GM23338 (cell line): ENCODE measurements around the gene MYLK.

Experiments
- CREB1 ChIP-seq: fragments of 250-450 bp; sonication (Bioruptor Pico); IDR thresholded peaks from 2 replicates; pipeline ENCODE4 v1.5.0; 2020; ENCODE audit warnings: low read depth, mild to moderate bottlenecking, moderate library complexity
- EZH2 ChIP-seq: fragments of 200-600 bp; sonication (generic); IDR thresholded peaks from one replicate; pipeline ENCODE4 v1.8.0; 2017; ENCODE audit warnings: antibody characterized with exemption, mild to moderate bottlenecking, low read depth; ENCODE audit not compliant: unreplicated experiment
- EZH2phosphoT487 ChIP-seq: fragments of 200-600 bp; sonication (generic); IDR thresholded peaks from one replicate; pipeline ENCODE4 v1.8.1; 2018; ENCODE audit warnings: antibody characterized with exemption; ENCODE audit not compliant: unreplicated experiment
- JUNB ChIP-seq: IDR thresholded peaks from one replicate; pipeline ENCODE4 v1.6.1; 2016; ENCODE audit warnings: antibody characterized with exemption; ENCODE audit not compliant: unreplicated experiment
- POLR2AphosphoS5 ChIP-seq: IDR thresholded peaks from 2 replicates; pipeline ENCODE4 v1.6.1; 2016; ENCODE audit warnings: antibody characterized with exemption, low read depth
- STAT1 ChIP-seq: IDR thresholded peaks from one replicate; pipeline ENCODE4 v1.6.1; 2016; ENCODE audit warnings: antibody characterized with exemption; ENCODE audit not compliant: unreplicated experiment
- ZNF114 ChIP-seq: fragments of 250-450 bp; sonication (Bioruptor Pico); IDR thresholded peaks from 2 replicates; pipeline ENCODE4 v1.5.0; 2020; ENCODE audit warnings: mild to moderate bottlenecking, moderate library complexity
- ZNF331 ChIP-seq: fragments of 250-450 bp; sonication (Bioruptor Pico); IDR thresholded peaks from 2 replicates; pipeline ENCODE4 v1.5.0; 2020; ENCODE audit warnings: low read depth, mild to moderate bottlenecking, moderate library complexity
- TF ChIP-seq, protein P1 (sequence below), 2 experiments: fragments of 200-600 bp in 1 of 2; sonication (generic) in 1 of 2; conservative IDR thresholded peaks; 2 replicates each; pipeline versions ENCODE4 v1.5.1 to v1.6.1; 2016 to 2017; ENCODE audit warnings: antibody characterized with exemption in 2 of 2, low read depth in 2 of 2, mild to moderate bottlenecking in 2 of 2, moderate library complexity in 1 of 2
- TF ChIP-seq, protein P2 (sequence below): IDR thresholded peaks from one replicate; pipeline ENCODE4 v1.6.1; 2018; ENCODE audit warnings: antibody characterized with exemption; ENCODE audit not compliant: unreplicated experiment
- TF ChIP-seq, protein P3 (sequence below): IDR thresholded peaks from 2 replicates; pipeline ENCODE4 v1.6.1; 2016; ENCODE audit warnings: antibody characterized with exemption
- TF ChIP-seq, protein P4 (sequence below): fragments of 250-450 bp; sonication (Bioruptor Pico); IDR thresholded peaks from 2 replicates; pipeline ENCODE4 v1.5.0; 2020; ENCODE audit warnings: mild to moderate bottlenecking, moderate library complexity

DNA sequence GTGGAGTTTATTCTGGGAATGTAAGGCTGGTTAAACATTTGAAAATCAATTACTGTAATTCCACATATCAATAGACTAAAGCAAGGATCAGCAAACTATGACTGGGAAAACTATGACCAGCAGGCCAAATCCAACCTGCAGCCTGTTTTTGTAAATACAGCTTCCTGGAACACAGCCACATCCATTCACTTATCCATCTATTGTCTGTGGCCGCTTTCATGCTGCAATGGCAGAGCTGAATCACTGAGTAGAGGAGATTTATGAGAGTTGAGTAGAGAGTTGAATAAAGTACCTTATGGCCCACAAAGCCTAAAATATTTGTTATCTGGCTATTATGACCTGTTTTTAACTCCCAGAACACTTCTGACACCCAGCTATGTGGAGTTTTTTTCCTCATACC, 12.2 kb downstream of the MYLK start:
- TF ChIP-seq, protein P1, sequence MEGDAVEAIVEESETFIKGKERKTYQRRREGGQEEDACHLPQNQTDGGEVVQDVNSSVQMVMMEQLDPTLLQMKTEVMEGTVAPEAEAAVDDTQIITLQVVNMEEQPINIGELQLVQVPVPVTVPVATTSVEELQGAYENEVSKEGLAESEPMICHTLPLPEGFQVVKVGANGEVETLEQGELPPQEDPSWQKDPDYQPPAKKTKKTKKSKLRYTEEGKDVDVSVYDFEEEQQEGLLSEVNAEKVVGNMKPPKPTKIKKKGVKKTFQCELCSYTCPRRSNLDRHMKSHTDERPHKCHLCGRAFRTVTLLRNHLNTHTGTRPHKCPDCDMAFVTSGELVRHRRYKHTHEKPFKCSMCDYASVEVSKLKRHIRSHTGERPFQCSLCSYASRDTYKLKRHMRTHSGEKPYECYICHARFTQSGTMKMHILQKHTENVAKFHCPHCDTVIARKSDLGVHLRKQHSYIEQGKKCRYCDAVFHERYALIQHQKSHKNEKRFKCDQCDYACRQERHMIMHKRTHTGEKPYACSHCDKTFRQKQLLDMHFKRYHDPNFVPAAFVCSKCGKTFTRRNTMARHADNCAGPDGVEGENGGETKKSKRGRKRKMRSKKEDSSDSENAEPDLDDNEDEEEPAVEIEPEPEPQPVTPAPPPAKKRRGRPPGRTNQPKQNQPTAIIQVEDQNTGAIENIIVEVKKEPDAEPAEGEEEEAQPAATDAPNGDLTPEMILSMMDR (conservative IDR thresholded peaks at IDR 0.05; ENCODE audit: low read depth in 2 of 2): no peak
- no peak for TF ChIP-seq POLR2AphosphoS5
- TF ChIP-seq EZH2phosphoT487: no peak
- TF ChIP-seq, protein P2, sequence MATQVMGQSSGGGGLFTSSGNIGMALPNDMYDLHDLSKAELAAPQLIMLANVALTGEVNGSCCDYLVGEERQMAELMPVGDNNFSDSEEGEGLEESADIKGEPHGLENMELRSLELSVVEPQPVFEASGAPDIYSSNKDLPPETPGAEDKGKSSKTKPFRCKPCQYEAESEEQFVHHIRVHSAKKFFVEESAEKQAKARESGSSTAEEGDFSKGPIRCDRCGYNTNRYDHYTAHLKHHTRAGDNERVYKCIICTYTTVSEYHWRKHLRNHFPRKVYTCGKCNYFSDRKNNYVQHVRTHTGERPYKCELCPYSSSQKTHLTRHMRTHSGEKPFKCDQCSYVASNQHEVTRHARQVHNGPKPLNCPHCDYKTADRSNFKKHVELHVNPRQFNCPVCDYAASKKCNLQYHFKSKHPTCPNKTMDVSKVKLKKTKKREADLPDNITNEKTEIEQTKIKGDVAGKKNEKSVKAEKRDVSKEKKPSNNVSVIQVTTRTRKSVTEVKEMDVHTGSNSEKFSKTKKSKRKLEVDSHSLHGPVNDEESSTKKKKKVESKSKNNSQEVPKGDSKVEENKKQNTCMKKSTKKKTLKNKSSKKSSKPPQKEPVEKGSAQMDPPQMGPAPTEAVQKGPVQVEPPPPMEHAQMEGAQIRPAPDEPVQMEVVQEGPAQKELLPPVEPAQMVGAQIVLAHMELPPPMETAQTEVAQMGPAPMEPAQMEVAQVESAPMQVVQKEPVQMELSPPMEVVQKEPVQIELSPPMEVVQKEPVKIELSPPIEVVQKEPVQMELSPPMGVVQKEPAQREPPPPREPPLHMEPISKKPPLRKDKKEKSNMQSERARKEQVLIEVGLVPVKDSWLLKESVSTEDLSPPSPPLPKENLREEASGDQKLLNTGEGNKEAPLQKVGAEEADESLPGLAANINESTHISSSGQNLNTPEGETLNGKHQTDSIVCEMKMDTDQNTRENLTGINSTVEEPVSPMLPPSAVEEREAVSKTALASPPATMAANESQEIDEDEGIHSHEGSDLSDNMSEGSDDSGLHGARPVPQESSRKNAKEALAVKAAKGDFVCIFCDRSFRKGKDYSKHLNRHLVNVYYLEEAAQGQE: no peak
- no peak for TF ChIP-seq EZH2
- TF ChIP-seq STAT1: no peak
- no peak for TF ChIP-seq ZNF331
- no peak for TF ChIP-seq JUNB
- TF ChIP-seq CREB1 (CRISPR knock-in tag): no peak
- TF ChIP-seq, protein P3, sequence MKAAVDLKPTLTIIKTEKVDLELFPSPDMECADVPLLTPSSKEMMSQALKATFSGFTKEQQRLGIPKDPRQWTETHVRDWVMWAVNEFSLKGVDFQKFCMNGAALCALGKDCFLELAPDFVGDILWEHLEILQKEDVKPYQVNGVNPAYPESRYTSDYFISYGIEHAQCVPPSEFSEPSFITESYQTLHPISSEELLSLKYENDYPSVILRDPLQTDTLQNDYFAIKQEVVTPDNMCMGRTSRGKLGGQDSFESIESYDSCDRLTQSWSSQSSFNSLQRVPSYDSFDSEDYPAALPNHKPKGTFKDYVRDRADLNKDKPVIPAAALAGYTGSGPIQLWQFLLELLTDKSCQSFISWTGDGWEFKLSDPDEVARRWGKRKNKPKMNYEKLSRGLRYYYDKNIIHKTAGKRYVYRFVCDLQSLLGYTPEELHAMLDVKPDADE: no peak
- TF ChIP-seq ZNF114 (CRISPR knock-in tag): no peak
- TF ChIP-seq, protein P4, sequence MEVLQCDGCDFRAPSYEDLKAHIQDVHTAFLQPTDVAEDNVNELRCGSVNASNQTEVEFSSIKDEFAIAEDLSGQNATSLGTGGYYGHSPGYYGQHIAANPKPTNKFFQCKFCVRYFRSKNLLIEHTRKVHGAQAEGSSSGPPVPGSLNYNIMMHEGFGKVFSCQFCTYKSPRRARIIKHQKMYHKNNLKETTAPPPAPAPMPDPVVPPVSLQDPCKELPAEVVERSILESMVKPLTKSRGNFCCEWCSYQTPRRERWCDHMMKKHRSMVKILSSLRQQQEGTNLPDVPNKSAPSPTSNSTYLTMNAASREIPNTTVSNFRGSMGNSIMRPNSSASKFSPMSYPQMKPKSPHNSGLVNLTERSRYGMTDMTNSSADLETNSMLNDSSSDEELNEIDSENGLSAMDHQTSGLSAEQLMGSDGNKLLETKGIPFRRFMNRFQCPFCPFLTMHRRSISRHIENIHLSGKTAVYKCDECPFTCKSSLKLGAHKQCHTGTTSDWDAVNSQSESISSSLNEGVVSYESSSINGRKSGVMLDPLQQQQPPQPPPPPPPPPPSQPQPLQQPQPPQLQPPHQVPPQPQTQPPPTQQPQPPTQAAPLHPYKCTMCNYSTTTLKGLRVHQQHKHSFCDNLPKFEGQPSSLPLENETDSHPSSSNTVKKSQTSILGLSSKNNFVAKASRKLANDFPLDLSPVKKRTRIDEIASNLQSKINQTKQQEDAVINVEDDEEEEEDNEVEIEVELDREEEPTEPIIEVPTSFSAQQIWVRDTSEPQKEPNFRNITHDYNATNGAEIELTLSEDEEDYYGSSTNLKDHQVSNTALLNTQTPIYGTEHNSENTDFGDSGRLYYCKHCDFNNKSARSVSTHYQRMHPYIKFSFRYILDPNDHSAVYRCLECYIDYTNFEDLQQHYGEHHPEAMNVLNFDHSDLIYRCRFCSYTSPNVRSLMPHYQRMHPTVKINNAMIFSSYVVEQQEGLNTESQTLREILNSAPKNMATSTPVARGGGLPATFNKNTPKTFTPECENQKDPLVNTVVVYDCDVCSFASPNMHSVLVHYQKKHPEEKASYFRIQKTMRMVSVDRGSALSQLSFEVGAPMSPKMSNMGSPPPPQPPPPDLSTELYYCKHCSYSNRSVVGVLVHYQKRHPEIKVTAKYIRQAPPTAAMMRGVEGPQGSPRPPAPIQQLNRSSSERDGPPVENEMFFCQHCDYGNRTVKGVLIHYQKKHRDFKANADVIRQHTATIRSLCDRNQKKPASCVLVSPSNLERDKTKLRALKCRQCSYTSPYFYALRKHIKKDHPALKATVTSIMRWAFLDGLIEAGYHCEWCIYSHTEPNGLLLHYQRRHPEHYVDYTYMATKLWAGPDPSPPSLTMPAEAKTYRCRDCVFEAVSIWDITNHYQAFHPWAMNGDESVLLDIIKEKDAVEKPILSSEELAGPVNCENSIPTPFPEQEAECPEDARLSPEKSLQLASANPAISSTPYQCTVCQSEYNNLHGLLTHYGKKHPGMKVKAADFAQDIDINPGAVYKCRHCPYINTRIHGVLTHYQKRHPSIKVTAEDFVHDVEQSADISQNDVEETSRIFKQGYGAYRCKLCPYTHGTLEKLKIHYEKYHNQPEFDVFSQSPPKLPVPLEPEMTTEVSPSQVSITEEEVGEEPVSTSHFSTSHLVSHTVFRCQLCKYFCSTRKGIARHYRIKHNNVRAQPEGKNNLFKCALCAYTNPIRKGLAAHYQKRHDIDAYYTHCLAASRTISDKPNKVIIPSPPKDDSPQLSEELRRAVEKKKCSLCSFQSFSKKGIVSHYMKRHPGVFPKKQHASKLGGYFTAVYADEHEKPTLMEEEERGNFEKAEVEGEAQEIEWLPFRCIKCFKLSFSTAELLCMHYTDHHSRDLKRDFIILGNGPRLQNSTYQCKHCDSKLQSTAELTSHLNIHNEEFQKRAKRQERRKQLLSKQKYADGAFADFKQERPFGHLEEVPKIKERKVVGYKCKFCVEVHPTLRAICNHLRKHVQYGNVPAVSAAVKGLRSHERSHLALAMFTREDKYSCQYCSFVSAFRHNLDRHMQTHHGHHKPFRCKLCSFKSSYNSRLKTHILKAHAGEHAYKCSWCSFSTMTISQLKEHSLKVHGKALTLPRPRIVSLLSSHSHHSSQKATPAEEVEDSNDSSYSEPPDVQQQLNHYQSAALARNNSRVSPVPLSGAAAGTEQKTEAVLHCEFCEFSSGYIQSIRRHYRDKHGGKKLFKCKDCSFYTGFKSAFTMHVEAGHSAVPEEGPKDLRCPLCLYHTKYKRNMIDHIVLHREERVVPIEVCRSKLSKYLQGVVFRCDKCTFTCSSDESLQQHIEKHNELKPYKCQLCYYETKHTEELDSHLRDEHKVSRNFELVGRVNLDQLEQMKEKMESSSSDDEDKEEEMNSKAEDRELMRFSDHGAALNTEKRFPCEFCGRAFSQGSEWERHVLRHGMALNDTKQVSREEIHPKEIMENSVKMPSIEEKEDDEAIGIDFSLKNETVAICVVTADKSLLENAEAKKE (CRISPR knock-in tag): no peak
